SHP77 (cell line): ENCODE results near the gene CDC42EP3.
A peak's percentile ranks its signal among the peaks of the same experiment; 100 is the strongest.

Experiments used
- DNase-seq, 2 experiments: peaks; one replicate each; lab custom pipeline; 2025; lab: John Stamatoyannopoulos, UW

The CDC42EP3 gene

DNA sequence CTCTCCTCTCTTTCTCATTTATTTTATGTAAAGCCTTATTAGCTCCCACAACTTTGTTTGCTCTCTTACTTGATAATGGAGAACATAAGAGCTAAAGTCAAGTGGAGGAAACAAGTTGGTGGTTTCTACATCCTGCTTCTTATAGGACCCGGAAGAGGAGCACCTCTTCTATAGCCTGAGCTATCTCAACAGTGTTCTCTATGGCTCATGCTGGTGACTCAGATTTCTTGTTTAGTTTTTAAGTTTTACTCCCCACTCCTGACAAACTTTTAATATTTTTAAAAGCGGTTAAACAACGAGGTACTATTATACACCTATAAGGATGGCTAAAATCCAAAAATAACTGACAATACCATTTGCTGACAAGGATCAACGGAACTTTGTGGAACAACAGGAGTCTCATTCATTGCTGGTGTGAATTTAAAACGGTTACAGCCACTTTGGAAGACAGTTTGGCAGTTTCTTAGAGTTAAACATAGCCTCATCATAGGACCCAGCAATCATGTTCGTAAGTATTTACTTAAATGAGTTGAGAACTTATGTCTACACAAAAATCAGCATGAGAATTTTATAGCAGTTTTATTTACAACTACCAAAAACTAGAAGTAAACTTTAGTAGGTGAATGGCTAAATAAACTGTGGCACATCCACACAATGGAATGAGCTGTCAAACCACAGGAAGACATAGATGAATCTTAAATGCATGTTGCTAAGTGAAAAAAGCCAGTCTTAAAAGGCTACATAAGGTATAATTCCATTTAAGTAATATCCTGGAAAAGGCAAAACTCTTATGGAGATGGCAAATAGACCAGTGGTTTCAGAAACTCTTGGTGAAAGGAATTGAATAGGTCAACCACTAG, 12.7 kb upstream of the CDC42EP3 start:
- no peak for DNase-seq

DNA sequence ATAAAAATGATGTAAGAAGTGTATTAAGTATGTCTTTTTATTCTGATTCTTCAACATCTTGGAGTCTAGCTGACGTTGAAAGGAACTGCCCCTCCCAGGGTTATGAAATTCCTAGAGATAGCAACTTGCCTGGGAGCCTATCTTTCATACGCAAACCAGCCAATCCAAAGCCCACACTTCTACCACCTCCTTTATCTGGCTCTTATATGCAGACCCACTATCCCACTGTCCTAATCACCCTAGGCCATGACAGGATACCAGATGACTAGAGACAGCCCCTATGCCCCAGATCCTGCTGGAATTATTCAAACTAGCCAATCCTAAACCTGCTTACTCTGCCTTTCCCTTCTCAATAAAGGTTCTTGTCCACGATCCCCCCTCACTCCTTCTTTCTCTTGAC, 11.8 kb upstream of the CDC42EP3 start:
- no peak for DNase-seq

DNA sequence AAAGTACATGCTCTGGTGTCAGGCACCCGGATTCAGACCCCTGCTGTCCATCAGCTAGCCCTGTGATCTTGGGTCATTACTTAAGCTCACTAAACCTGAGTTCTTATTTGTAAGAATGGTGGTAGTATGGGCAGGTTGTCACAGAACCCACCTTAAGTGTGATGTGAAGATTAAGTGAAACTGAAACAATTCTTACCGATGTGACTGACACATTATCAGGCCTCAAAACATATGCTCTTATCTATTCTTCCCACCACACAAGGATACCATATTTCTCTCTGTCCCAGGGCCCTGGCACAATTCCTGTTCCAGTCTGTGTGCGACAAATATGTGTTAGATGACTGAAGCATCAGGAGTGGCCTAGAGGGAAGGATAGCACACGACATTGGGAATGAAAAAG, 11.0 kb upstream of the CDC42EP3 start:
- no peak for DNase-seq

DNA sequence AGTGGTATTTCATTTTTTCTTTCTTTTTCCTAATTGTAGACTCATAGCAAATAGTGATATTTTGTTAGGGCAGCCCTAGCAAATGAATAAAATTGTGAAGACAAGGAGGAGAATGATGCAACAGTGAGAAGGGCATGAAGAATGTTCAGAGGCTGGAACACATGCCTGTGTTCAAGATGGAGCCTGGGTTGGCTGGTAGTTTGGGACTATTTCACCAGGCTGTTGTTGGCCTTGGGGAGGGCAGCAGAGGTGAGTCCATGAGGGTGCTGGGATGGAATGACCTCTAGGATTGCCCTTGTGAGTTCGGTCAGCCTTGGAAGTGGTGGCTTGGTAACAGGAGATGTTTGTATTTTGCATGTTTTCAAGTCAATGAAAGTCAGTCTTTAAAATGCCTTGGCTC, 10.1 kb upstream of the CDC42EP3 start:
- no peak for DNase-seq

DNA sequence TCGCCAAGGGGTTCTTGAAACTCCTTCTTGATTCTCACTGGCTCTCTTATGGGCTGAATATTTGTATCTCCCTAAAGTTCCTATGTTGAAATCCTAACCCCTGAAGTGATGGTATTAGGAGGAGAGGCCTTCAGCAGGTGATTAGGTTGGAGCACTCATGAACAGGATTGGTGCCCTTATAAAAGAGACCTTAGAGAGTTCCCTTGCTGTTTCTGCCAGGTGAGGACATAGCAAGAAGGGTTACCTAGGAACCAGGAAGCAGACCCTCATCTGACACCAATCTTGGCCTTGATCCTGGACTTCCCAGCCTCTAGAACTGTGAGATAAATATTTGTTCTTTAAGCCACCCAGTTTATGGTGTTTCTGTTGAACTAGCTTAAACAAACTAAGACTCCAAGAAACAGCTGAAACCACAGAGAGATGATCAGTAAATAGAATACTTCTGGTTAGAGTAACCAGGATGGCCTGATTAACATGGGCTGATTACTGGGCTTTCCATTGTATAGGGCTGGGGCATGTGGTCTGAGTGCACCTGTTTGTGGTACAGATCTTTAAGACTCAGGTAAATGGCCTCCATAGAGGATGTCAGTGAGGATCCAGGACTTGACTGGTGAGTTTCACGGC, 7.7 kb upstream of the CDC42EP3 start:
- peak; percentile 69 to 79 for DNase-seq

DNA sequence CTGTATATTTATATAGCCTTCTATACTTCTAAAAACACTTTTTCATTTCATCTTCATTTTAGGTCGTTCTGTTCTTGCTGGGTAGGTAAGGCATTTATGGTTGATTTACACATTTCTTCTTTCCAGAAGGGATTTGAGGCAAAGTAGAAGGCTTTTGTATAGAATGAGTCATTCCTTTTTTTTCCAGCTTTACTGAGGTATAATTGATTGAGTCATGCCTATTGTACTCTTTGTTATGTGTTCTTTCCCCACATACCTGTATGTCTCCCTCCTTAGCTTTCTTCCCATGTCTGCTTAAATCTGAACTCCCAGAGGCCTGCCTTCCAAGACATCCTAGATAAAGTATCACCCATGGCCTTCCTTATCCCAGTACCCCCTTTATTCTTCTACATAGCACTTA, 4.8 kb upstream of the CDC42EP3 start:
- DNase-seq = peak in 1 of 2 experiments; percentile 23

DNA sequence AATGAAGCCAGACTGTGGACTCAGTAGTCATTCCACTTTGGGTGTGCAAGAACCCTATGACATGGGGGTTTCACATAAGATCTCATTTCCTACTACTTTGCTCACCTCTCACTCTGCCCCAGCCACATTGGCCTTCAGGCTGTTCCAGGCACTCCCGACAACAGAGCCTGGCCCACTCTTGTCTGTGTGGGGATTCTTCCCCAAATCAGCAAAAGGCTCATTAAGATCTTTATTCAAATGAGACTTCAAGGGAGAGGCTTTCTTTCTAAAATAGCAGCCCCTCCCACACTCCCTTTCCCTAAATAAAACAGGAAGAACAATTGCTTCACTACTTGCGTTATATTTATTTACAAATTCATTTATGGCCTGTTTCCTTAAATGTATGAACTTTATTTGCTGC, 3.5 kb upstream of the CDC42EP3 start:
- no peak for DNase-seq

DNA sequence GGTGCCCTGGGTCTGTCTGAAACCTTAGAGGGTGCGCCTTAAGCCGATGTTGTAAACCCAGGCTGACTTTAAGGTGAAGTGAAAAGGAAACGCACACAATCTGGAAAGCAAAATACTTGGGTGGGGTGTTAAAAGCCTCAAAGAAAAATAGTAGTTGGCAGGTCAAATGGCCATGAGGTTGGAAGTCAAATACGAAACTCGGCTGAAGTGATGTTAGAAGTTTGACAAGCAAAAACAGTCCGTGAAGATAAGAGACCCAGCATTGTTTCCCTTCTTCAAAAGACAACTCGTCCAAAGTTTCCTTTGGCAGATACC, 1.4 kb upstream of the CDC42EP3 start:
- DNase-seq = no peak

DNA sequence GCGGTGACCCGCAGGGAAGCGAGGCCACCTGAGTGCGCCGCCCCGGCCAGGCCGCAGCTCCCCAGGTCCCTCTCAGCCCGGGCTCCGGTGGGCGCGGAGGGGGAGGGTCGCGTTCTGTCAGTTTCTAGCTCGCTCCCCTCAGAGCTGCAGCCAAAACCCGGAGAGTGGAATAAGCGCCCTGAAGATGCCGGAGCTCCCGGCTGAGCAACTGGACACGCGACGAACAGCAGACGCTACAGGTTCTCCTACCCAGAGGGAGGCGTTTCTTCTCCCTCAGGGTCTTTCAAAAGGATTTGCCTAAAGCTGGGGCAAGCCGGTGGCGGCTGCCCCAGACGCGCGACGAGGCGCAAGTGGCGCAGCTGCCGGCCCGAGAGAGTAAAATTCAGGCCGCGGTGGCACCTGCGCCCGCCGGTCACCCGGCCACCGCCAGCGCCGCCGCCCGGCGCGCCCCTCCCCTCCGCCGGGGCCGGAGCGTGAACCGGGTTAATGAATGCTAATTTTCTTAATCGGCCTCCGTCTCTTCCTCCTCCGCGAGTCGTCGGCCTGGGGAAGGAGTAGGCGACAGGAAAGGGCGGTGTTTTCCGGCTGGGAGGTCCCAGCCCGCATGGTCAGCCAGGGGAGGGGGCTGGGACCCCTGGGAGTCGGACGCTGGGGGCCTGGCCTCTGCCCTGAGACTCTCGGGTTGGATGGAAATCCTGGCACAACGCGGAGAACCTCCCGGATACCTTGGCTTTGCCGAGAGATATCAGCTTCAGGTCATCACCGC, 845 bp upstream of the CDC42EP3 start:
- DNase-seq = peak; percentile 89 to 94

DNA sequence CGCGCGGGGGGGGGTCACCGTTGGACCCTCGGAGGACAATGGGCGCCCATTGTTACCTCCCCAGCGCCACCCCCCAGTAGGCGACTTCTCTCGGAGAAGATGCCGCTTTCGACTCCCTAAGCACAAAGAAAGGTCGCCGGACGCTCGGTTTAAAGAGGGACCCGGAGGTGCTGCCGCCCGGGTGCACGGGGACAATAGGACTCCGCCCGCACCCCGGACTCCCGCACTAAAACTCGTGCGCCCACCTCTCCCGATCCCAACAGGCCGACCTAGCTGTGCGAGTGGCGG, 318 bp upstream of the CDC42EP3 start:
- peak in 1 of 2 experiments; percentile 69 for DNase-seq

DNA sequence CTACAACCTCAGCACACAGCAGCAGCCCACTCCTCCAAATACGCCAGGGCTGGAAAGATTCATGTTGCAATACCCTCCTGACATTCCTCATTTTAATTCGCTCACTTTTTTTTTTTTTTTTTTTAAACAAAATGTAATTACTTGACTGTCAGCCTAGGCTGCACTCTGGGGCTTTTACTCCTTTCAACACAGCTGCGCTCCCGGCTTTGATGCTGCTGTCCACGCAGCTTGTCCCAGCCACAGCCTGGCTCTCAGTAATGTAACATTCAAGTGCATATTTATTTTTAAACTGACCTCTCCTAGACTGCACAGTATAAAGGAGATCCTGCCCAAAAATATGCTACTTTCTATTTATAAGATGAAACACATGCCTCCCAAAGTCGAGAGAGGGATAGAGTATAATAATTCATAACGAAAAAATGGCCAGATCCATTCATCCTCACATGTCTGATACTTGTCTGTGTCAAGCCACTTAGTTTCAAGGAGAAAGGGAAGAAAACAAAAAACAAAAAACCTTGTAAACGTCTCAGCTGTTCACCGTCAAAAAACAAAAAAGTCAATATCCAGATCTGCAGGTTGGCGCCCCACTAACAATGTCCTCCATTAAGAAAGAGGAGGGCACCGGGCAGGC, 949 bp downstream of the CDC42EP3 start:
- DNase-seq = no peak

DNA sequence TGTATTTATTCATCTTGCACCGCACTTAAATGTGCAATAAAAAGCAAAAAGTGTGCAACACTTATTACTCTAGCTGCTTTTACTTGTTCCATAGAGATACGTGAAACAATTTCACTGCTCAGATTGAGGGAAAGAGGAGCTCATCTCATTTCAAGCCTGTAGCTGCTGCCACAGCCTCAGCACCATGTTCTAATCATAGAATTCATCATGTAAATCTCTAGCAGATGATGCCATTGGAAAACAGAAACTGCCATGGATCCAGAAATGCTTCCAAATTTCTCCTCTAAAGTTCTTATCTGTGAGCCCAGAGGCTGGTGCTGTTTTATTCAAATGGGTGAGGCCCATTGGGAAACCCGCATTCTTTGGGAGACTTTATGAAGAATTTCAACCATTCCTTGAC, 2.0 kb downstream of the CDC42EP3 start:
- DNase-seq = no peak

DNA sequence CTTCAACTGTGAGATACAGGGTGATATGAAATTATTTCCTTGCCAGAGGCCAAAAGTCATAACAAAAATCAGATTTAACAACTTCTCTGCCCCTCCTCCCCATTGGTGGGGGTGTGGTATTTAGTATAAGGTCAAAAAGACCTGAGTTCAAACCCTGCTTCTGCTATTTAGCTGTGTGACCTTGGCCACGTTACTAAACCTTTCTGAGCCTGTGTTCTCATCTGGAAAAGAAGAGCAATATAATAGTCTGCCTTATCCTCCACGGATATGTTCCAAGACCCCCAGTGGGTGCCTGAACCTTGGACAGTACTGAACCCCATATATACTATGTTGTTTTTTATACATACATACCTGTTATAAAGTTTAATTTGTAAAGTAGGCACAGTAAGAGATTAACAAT, 3.7 kb downstream of the CDC42EP3 start:
- DNase-seq = no peak

DNA sequence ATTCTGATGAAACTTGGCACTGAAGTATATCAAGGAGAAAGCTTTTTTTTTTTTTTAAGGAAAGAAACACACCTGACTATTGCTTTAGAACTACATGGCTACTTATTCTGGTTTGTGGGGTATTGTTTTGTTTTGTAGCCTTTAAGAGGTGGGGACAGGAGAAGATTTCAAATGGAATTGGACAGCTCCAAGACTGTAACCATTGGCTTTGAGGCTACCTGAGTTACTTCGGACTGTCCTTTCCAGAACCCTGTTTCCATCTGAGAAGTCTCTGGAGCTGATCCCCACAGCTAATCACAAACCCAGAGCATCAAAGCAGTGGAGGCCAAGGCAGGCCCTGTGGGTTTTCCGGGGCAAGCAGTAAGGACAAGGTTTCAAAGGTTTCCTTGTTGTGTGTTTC, 4.7 kb downstream of the CDC42EP3 start:
- DNase-seq = no peak

DNA sequence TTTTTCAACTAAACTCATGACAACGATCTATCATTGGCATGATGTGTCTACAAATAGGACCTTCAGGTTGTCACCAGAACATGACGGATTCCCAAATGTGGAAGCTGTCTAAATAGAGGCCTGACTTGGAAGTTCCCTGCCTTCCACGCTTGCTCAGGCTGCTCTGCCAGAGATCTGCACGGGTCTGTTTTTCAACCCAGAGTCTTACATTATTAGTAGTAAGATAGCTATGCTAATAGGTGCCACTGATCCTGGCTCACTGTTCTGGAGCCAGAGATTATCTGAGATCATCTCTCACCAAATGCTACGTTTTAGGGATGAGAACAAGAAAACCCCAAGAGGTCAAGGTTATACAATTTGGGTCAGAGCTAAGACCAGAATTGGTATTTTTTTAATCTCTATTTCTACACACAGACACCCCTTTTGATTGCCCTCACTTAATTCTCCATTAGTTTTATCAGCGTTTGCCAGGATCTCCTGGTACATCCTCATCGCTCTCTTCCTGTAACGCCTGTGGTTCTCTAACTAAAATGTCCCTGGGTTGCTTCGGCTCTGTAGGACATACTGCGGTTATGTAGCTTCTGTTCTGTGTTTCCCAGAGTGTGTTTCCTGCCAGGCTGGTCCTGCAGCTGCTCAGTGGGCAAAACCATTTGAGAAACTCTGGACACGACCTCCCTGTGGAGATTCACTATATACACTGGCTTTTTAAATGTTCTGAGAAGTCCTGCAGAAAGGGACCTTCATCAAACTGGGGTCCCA, 5.7 kb downstream of the CDC42EP3 start:
- no peak for DNase-seq

DNA sequence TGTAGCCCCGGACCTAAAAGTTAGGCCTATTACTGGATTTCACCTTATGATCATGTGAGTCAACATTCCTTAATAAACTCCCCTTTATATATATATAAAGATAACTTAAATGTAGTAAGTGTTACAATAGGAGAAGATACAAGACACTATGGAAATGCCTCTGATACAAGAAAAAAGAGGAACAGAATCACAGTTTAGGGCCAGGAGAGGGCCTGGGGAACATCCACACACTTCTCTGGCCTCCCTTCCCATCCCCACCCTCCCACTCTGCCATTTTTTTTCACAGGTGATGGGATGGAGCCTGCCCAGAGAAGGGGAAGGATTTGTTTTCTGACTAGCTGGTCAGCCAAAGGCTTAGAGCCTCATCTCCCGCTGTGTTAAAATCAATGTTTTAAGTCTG, 6.4 kb downstream of the CDC42EP3 start:
- no peak for DNase-seq

DNA sequence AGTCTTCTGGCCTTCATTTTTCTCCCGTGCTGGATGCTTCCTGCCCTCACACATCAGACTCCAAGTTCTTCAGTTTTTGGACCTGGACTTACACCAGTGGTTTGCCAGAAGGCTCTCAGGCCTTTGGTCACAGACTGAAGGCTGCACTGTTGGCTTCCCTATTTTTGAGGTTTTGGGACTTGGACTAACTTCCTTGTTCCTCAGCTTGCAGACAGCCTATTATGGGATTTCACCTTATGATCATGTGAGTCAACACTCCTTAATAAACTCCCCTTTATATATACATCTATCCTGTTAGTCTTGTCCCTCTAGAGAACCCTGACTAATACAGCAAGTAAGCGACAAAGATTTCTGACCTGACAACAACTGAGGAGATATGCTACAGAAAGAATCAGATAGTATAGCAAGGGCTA, 7.2 kb downstream of the CDC42EP3 start:
- DNase-seq = no peak

DNA sequence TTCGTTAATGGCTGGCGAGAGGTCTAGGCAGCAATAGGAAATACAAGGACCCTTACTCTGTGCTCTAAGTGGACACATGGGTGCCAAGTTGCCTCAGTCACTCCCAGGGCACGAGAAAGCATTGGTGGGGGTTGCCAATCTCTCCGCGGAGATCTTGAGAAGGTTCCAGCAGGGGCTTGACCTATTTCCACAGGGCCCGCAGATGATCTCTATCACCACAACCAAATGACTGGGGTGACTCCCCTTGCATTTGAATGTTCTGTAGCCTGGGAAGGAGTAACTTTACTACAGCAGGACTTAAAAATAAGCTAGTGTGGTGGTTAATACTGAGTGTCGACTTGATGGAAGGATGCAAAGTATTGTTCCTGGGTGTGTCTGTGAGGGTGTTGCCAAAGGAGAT, 8.1 kb downstream of the CDC42EP3 start:
- DNase-seq = no peak

DNA sequence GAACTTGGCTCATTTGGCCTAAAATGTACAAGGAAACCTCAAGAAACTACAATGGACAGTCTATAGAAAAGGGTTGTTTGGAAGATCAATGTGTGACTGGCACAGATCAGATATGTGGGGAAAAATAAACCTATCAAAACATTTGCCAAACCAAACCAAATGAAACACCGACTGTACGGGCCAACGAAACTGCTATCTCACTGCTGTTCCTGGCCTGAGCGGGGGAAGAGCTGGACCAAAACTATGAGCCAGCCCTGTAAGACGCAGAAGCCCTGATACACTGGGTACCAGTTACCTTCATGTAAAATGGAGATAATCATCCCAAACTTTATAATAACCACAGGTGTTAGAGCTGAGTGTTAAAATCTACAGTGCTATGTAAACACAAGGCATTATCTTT, 11.7 kb downstream of the CDC42EP3 start:
- no peak for DNase-seq

DNA sequence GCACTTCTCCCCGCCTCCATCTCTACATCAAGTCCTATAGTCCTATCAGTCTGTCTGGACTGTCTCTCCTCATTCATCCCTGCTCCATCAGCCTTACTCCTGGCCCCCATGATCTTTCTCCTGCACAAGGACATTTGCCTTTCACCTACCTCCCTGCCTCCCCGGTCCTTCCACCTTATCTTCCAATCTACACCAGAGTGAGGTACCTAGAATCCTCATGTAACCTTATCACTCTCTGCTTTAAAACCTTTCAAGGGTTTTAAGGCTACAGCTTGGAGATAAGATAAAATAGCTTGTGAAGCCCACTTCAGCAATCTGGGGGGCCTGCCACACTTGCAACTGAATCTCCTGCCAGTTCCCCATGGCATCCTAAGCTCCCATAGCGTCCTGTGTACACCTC, 12.8 kb downstream of the CDC42EP3 start:
- no peak for DNase-seq

DNA sequence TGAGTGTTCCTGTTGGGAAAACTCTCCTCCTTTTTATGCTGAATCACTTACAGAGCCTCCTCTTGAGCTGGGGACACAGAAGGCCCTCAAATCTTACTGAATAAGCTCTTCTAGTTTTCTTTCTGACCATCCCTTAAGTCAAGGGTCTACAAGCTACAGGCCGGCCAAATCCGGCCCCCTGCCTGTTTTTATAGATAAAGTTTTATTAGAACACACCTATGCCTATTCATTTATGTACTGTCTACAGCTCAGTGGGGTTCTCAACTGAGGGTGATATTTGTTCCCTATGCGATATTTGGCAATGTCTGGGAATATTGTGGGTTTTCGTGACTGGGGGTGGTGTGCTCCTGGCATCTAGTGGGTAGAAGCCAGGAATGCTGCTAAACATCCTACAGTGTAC, 14.0 kb downstream of the CDC42EP3 start:
- no peak for DNase-seq
